Type B pancreatic cell (in vitro differentiated cells): ENCODE measurements around the gene GPD1L. TPM values are rescaled to one million over a fixed set of nuclear protein-coding genes. Genes with fewer than 3 reads are reported as not detected.

ENCODE experiments used
- DNase-seq: peaks from one replicate; pipeline ENCODE4 v3.0.0; 2021; ENCODE audit warnings: mixed read lengths; ENCODE audit not compliant: unreplicated experiment; ENCODE audit errors: extremely low spot score
- H3K27ac Mint-ChIP-seq: 2 replicates; pipeline ENCODE4 v1.8.0; 2021; ENCODE audit warnings: mild to moderate bottlenecking, mixed read lengths
- H3K27me3 Mint-ChIP-seq: 2 replicates; pipeline ENCODE4 v1.8.0; 2021; ENCODE audit warnings: mixed read lengths
- H3K36me3 Mint-ChIP-seq: 2 replicates; pipeline ENCODE4 v1.8.0; 2021; ENCODE audit warnings: mixed read lengths
- H3K4me1 Mint-ChIP-seq: one replicate; pipeline ENCODE4 v1.8.0; 2021; ENCODE audit warnings: mixed read lengths; ENCODE audit not compliant: unreplicated experiment
- H3K4me3 Mint-ChIP-seq: 2 replicates; pipeline ENCODE4 v1.8.0; 2021; ENCODE audit warnings: mild to moderate bottlenecking, mixed read lengths
- H3K9me3 Mint-ChIP-seq: 2 replicates; pipeline ENCODE4 v1.8.0; 2021; ENCODE audit warnings: mixed read lengths
- total RNA-seq: library from RNA; stranded (reverse); gene quantifications from 2 replicates; pipeline ENCODE4 v1.2.1, GENCODE V29; 2021; ENCODE audit warnings: low replicate concordance
- TF ChIP-seq, protein P1 (sequence below): fragments of 200-600 bp; sonication (generic); conservative IDR thresholded peaks from 2 replicates; pipeline ENCODE4 v1.5.0; 2021; ENCODE audit warnings: antibody characterized with exemption, mild to moderate bottlenecking

The GPD1L gene
- total RNA-seq, 1 donor from 2014 or later: 17.5 TPM

- no peak overlapping the region for H3K27ac Mint-ChIP-seq
- no peak overlapping the region for H3K4me3 Mint-ChIP-seq
Measured at GRCh38 chr3:32077260-32078084, 28.9 kb upstream of the GPD1L start.

DNA sequence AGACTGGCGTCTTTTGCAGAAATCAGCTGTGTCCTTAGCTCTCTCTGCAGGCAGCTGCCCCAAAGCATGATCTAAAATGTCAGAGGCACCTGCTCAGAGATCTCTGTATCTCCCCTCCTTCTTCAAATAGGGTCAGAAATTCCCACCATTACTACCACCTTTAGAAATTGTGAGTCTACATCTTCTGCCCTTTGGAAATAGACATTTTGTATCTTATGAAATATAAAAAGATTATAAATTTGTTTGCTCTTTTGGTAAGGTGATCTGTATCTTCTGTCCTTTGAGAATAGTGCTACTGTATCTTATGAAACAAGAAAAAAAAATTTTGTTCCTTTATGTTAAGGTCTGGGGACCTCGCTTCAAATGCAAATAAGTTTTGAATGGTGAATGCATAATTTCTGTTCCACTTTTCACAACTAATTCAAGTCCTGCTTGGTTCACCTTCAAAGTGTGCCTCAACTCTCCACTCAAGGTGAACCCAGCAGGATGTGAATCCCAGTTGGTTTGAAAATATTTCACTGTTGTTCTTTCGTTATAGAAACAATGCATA lies 28.3 kb upstream of the GPD1L start:
- H3K4me1 Mint-ChIP-seq: peaks cover 31% of the 10 kb centered on the region
- TF ChIP-seq, protein P1, sequence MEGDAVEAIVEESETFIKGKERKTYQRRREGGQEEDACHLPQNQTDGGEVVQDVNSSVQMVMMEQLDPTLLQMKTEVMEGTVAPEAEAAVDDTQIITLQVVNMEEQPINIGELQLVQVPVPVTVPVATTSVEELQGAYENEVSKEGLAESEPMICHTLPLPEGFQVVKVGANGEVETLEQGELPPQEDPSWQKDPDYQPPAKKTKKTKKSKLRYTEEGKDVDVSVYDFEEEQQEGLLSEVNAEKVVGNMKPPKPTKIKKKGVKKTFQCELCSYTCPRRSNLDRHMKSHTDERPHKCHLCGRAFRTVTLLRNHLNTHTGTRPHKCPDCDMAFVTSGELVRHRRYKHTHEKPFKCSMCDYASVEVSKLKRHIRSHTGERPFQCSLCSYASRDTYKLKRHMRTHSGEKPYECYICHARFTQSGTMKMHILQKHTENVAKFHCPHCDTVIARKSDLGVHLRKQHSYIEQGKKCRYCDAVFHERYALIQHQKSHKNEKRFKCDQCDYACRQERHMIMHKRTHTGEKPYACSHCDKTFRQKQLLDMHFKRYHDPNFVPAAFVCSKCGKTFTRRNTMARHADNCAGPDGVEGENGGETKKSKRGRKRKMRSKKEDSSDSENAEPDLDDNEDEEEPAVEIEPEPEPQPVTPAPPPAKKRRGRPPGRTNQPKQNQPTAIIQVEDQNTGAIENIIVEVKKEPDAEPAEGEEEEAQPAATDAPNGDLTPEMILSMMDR: no peak
- H3K27me3 Mint-ChIP-seq: no peaks in the 10 kb centered on the region
- no peak overlapping the region for H3K27ac Mint-ChIP-seq
- no peak overlapping the region for H3K4me3 Mint-ChIP-seq
- DNase-seq: no peak
- H3K9me3 Mint-ChIP-seq: no peaks in the 10 kb centered on the region
- no peaks in the 10 kb centered on the region for H3K36me3 Mint-ChIP-seq

More at GRCh38 chr3:32077260-32078084, 28.9 kb upstream of the GPD1L start:
- H3K36me3 Mint-ChIP-seq: no peaks in the 10 kb centered on the region
- H3K9me3 Mint-ChIP-seq: no peaks in the 10 kb centered on the region
- DNase-seq: no peak
- TF ChIP-seq, protein P1: no peak
- H3K4me1 Mint-ChIP-seq: peaks cover 24% of the 10 kb centered on the region
- H3K27me3 Mint-ChIP-seq: no peaks in the 10 kb centered on the region

DNA sequence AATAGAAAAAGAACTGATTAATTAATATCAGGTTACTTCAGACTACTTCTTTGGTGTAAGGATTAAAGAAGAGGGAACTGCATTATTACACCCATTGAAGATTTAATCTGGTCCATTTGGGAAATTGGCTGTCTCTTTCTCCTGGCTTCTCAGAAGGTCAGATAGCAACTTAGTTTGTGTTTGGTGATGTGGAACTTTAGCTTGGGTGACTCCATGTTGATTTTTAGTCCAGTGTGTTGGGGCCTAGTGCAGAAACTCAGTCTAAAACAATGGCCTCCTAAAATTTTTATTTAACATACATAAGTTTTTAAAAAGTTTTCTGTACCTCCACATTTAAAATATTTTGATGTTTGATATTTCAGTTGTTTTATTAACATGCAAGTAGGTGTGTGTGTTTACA lies 27.6 kb upstream of the GPD1L start:
- TF ChIP-seq, protein P1: no peak
- Mint-ChIP-seq H3K27ac (no peak overlapping the region), H3K4me1 (peaks cover 38% of the 10 kb centered on the region), H3K36me3 (no peaks in the 10 kb centered on the region), H3K9me3 (peaks cover 3% of the 10 kb centered on the region), H3K27me3 (no peaks in the 10 kb centered on the region), H3K4me3 (no peak overlapping the region)
- DNase-seq: no peak

DNA sequence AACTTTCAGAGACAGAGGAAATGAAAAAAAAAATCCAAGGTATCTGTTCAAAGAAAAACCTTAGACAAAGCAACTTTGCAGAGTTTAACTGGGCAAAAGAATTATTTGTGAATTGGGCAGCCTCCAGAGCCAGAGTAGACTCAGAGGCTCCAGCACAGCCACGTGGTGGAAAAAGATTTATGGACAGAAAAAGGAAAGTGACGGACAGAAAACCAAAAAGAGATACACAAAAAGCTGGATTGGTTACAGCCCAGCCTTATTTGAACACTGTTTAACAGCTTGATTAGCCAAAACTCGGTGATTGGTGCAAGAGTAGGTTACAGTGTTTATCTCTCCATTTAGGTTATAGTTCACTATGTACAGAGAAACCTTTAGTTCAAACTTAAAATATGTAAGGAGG lies 23.7 kb upstream of the GPD1L start:
- no peaks in the 10 kb centered on the region for H3K27me3 Mint-ChIP-seq
- DNase-seq: no peak
- H3K36me3 Mint-ChIP-seq: no peaks in the 10 kb centered on the region
- no peak overlapping the region for H3K27ac Mint-ChIP-seq
- H3K4me3 Mint-ChIP-seq: no peak overlapping the region
- TF ChIP-seq, protein P1: no peak
- peaks cover 3% of the 10 kb centered on the region for H3K9me3 Mint-ChIP-seq
- peaks cover 24% of the 10 kb centered on the region for H3K4me1 Mint-ChIP-seq

- Mint-ChIP-seq H3K27ac (no peak overlapping the region), H3K27me3 (no peaks in the 10 kb centered on the region), H3K9me3 (peaks cover 9% of the 10 kb centered on the region), H3K36me3 (no peaks in the 10 kb centered on the region), H3K4me1 (peaks cover 22% of the 10 kb centered on the region), H3K4me3 (no peak overlapping the region)
- no peak for DNase-seq
- TF ChIP-seq, protein P1: no peak
Measured at GRCh38 chr3:32083702-32084270, 22.6 kb upstream of the GPD1L start.
